K562 (cell line): ENCODE data around the gene LUM. TPM values are rescaled to one million over a fixed set of nuclear protein-coding genes. Genes with fewer than 3 reads are reported as not detected.

Source experiments
- ATAC-seq: fragments of 200-7000 bp; cut with Tn5 transposase; 3 replicates; pipeline ENCODE4 v1.9.1; 2020; ENCODE audit warnings: moderate library complexity
- BruUV-seq: library from RNA; stranded (reverse); fragments of 400-500 nt; replicated peaks from 2 replicates; lab custom pipeline; 2021; lab: Mats Ljungman, UMichigan
- CTCF ChIA-PET: fragments of 300-600 bp; formaldehyde crosslinking; extraction: SDS; loops from one replicate; lab custom pipeline; 2021; ENCODE audit warnings: low intra/inter-chr PET ratio; lab: Yijun Ruan, JAX
- POLR2A ChIA-PET: fragments of 300-600, 350-650 bp; sonication (Branson Sonifier 250); formaldehyde crosslinking; extraction: SDS; loops from one replicate; lab custom pipeline; 2021; ENCODE audit warnings: antibody characterized with exemption, inconsistent platforms; lab: Yijun Ruan, JAX
- DNase-seq, 4 experiments: peaks; one replicate each; pipeline versions ENCODE4 v3.0.0 to v3.0.0-alpha.2; 2011 to 2018; ENCODE audit warnings: low spot score in 3 of 4, mixed read lengths in 3 of 4; ENCODE audit errors: extremely low read depth in 1 of 4
- FAIRE-seq: peaks from 2 replicates; lab custom pipeline; 2011; peaks lifted over from hg19 to GRCh38; lab: Jason Lieb, UNC
- H2AFZ ChIP-seq: 2 replicates; pipeline ENCODE4 v1.6.0; 2011; ENCODE audit warnings: low read depth, low read length, control low read depth, inconsistent platforms
- H3K27ac ChIP-seq: fragments of 200-600 bp; 3 replicates; pipeline ENCODE4 v1.8.0; 2011; ENCODE audit warnings: low read depth, mild to moderate bottlenecking, control low read depth, inconsistent platforms, low read length, moderate library complexity, mixed read lengths; ENCODE audit errors: extremely low read depth
- H3K27me3 ChIP-seq, 2 experiments: fragments of 300-600 bp in 1 of 2; 2 replicates in 1 of 2; 3 replicates in 1 of 2; pipeline versions ENCODE4 v1.6.0 to v1.8.0; 2011; ENCODE audit warnings: inconsistent platforms in 2 of 2, low read length in 2 of 2, mild to moderate bottlenecking in 1 of 2, mixed read lengths in 1 of 2, moderate library complexity in 1 of 2; ENCODE audit not compliant: control insufficient read depth in 2 of 2, insufficient read depth in 2 of 2
- H3K36me3 ChIP-seq: fragments of 300-600 bp; 3 replicates; pipeline ENCODE4 v1.8.0; 2011; ENCODE audit warnings: mild to moderate bottlenecking, low read length, inconsistent platforms; ENCODE audit not compliant: control insufficient read depth, insufficient read depth
- H3K4me1 ChIP-seq, 2 experiments: fragments of 200-600 bp in 1 of 2; replicated peaks in 1 of 2; 2 replicates in 1 of 2; 3 replicates in 1 of 2; pipeline versions ENCODE4 v1.5.1 to v1.8.0; 2011; ENCODE audit warnings: inconsistent platforms in 2 of 2, low read length in 2 of 2, mild to moderate bottlenecking in 1 of 2, mixed read lengths in 1 of 2, moderate library complexity in 1 of 2; ENCODE audit not compliant: control insufficient read depth in 2 of 2, insufficient read depth in 2 of 2
- H3K4me2 ChIP-seq: 2 replicates; pipeline ENCODE4 v1.6.1; 2011; ENCODE audit warnings: low read length, control low read depth, inconsistent platforms, mixed read lengths; ENCODE audit not compliant: insufficient read depth
- H3K4me3 ChIP-seq: fragments of 200-600 bp; sonication (generic), shearing (Covaris generic); 2 replicates; pipeline ENCODE4 v1.5.1; 2016; ENCODE audit warnings: control low read depth, inconsistent platforms
- H3K79me2 ChIP-seq: fragments of 200-600 bp; 3 replicates; pipeline ENCODE4 v1.8.0; 2011; ENCODE audit warnings: low read length, inconsistent platforms; ENCODE audit not compliant: control insufficient read depth, insufficient read depth
- H3K9ac ChIP-seq, 2 experiments: 2 replicates each; pipeline versions ENCODE4 v1.6.0 to v1.6.1; 2011; ENCODE audit warnings: low read depth in 2 of 2, low read length in 2 of 2, control low read depth in 1 of 2, inconsistent platforms in 1 of 2, mild to moderate bottlenecking in 1 of 2, mixed read lengths in 1 of 2; ENCODE audit not compliant: insufficient read depth in 1 of 2
- H3K9me1 ChIP-seq: one replicate; pipeline ENCODE4 v1.6.0; 2011; ENCODE audit warnings: inconsistent platforms, mild to moderate bottlenecking, low read length, moderate library complexity; ENCODE audit not compliant: control insufficient read depth, insufficient read depth
- H3K9me3 ChIP-seq: replicated peaks from 2 replicates; pipeline ENCODE4 v1.5.1; 2011; ENCODE audit warnings: low read depth, low read length, inconsistent platforms; ENCODE audit not compliant: control insufficient read depth, insufficient read depth
- H4K20me1 ChIP-seq: replicated peaks from 2 replicates; pipeline ENCODE4 v1.6.1; 2011; ENCODE audit warnings: low read length, inconsistent platforms, mixed read lengths; ENCODE audit not compliant: control insufficient read depth, insufficient read depth
- BRD9 ChIP-seq: fragments of 450-650 bp; IDR thresholded peaks from 2 replicates; pipeline ENCODE4 v1.6.1; 2018; ENCODE audit warnings: low read depth; ENCODE audit not compliant: partially characterized antibody
- ERF ChIP-seq: fragments of 450-650 bp; formaldehyde crosslinking; IDR thresholded peaks from 2 replicates; pipeline ENCODE4 v1.4.0; 2020; ENCODE audit warnings: mild to moderate bottlenecking, mixed read lengths
- MLX ChIP-seq, 2 experiments: fragments of 450-650 bp in 1 of 2; sonication (generic) in 1 of 2; formaldehyde crosslinking; conservative IDR thresholded peaks; 2 replicates each; pipeline versions ENCODE4 v1.4.0 to v1.8.1; 2020 to 2022; ENCODE audit warnings: mild to moderate bottlenecking in 1 of 2, missing genetic modification reagents in 1 of 2
- U2AF2 ChIP-seq: fragments of 200-400 bp; formaldehyde crosslinking; optimal IDR thresholded peaks from 2 replicates; pipeline ENCODE3; 2017; ENCODE audit warnings: low read depth, mild to moderate bottlenecking, low read length
- ZNF134 ChIP-seq: fragments of 250-450 bp; sonication (Bioruptor Pico); conservative IDR thresholded peaks from 2 replicates; pipeline ENCODE4 v1.4.0; 2020
- ZNF282 ChIP-seq: sonication (generic); formaldehyde crosslinking; IDR thresholded peaks from 2 replicates; pipeline ENCODE4 v1.8.1; 2023; ENCODE audit warnings: missing genetic modification reagents
- ZNF668 ChIP-seq: fragments of 250-450 bp; sonication (Bioruptor Pico); IDR thresholded peaks from 2 replicates; pipeline ENCODE4 v1.8.0; 2022; ENCODE audit warnings: mild to moderate bottlenecking, inconsistent platforms
- ZZZ3 ChIP-seq: fragments of 450-650 bp; IDR thresholded peaks from 2 replicates; pipeline ENCODE4 v1.6.1; 2016; ENCODE audit warnings: antibody characterized with exemption, mild to moderate bottlenecking, moderate library complexity
- WGBS: fragments of 100-300 bp; shearing (Covaris generic); methylation state at CpG from one replicate; pipeline ENCODE4 v1.1.6; 2016; ENCODE audit warnings: low coverage, mixed read lengths; ENCODE audit not compliant: insufficient coverage; ENCODE audit errors: missing lambda C conversion rate; 5-methylcytosine and 5-hydroxymethylcytosine counted together
- in situ Hi-C: fragments of 300-500 bp; cut with MboI; formaldehyde crosslinking; loops from 4 replicates; pipeline ENCODE4 v1.15.0; 2018; ENCODE audit warnings: inconsistent platforms, mixed read lengths
- intact Hi-C: fragments of 100-400 bp; cut with micrococcal nuclease; formaldehyde crosslinking; loops from 2 replicates; pipeline ENCODE4 v1.14.2; 2022
- polyA plus RNA-seq, 8 experiments: library from polyadenylated mRNA; depleted of rRNA in 4 of 8; stranded (reverse) in 5 of 8; unstranded in 3 of 8; fragments of >200 nt; fragmentation: Nextera tagmentation in 2 of 8; fragmentation: Illumina TruSeq in 1 of 8; extraction: Ambion mirVana in 2 of 8; extraction: Trizol in 1 of 8; gene quantifications; 2 replicates each; pipeline versions ENCODE4 v1.2.1 to v1.2.3, GENCODE V29; 2011 to 2014; ENCODE audit warnings: inconsistent platforms in 1 of 8, missing spikeins in 1 of 8
- total RNA-seq, 7 experiments: library from RNA; depleted of rRNA in 6 of 7; stranded (reverse); fragments of >200 nt in 6 of 7; fragmentation: Illumina TruSeq in 2 of 7; extraction: Trizol in 2 of 7; gene quantifications; 2 replicates each; pipeline versions ENCODE4 v1.2.1 to v1.2.3, GENCODE V29; 2011 to 2021; ENCODE audit warnings: low replicate concordance in 1 of 7
- TF ChIP-seq, protein P1 (sequence below): fragments of 200-600 bp; sonication (generic); IDR thresholded peaks from one replicate; pipeline ENCODE4 v1.6.1; 2012; ENCODE audit warnings: mild to moderate bottlenecking, low read depth, low read length, inconsistent platforms

LUM gene
- total and polyA plus RNA-seq, 9 of the 15 experiments (the other 6 are each of a cell fraction or from before 2014, with no cell fraction given), result 0.40 TPM; not detected in 8

DNA sequence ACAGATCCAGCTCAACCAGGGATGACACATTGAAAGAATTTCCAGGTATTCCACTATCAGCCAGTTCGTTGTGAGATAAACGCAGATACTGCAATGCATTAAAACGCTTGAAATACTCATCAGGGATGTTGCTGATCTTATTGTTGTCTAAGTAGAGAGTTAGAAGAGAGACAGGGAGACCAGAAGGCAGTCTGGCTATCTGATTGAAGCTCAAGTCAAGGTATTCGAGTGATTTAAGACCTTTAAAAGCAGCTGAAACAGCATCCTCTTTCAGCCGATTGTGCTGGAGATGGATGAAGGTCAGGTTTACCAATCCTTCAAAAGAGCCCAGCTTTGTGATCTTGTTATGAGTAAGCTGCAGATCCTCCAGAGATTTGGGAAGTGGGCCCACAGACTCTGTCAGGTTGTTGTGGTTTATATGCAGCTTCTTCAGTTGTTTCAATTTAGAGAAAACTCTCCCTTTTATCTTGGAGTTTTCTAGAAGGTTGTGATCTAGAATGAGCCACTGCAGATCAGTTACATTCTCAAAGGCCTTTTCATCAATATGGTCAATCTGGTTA, 3.0 kb downstream of the LUM start:
- DNase-seq (no peak), FAIRE-seq (no peak), ATAC-seq (no peak)
- H3K27me3 ChIP-seq, result no peaks in the 10 kb centered on the region
- no TSS peak for BruUV-seq
- intact Hi-C loops, result loop anchor here (5.0 to 10.0 kb wide), 2 partner anchors 131 to 217 kb away; no protein-coding TSS in a partner anchor
- H3K27ac ChIP-seq, result no peak overlapping the region
- in situ Hi-C loops, result no loop called here
- no peaks in the 10 kb centered on the region for H3K4me1 ChIP-seq
- H3K79me2 ChIP-seq, result no peaks in the 10 kb centered on the region
- POLR2A ChIA-PET, result no interaction called here
- H4K20me1 ChIP-seq, result no peaks in the 10 kb centered on the region
- no peak overlapping the region for H3K4me2 ChIP-seq
- 0% methylated on average over 5 of the region's 5 CpGs for WGBS
- H3K9me3 ChIP-seq, result no peaks in the 10 kb centered on the region
- H3K9ac ChIP-seq, result no peak overlapping the region
- no peaks in the 10 kb centered on the region for H3K9me1 ChIP-seq
- no peak overlapping the region for H2AFZ ChIP-seq
- CTCF ChIA-PET, result no interaction called here
- H3K4me3 ChIP-seq, result no peak overlapping the region
- no peaks in the 10 kb centered on the region for H3K36me3 ChIP-seq
- no peak for TF ChIP-seq ZNF668
- no peak for TF ChIP-seq U2AF2
- no peak for TF ChIP-seq ZNF282 (CRISPR knock-in tag)
- TF ChIP-seq MLX (CRISPR knock-in tag; conservative IDR thresholded peaks at IDR 0.05), result no peak
- no peak for TF ChIP-seq BRD9
- no peak for TF ChIP-seq ZZZ3
- TF ChIP-seq, protein P1, sequence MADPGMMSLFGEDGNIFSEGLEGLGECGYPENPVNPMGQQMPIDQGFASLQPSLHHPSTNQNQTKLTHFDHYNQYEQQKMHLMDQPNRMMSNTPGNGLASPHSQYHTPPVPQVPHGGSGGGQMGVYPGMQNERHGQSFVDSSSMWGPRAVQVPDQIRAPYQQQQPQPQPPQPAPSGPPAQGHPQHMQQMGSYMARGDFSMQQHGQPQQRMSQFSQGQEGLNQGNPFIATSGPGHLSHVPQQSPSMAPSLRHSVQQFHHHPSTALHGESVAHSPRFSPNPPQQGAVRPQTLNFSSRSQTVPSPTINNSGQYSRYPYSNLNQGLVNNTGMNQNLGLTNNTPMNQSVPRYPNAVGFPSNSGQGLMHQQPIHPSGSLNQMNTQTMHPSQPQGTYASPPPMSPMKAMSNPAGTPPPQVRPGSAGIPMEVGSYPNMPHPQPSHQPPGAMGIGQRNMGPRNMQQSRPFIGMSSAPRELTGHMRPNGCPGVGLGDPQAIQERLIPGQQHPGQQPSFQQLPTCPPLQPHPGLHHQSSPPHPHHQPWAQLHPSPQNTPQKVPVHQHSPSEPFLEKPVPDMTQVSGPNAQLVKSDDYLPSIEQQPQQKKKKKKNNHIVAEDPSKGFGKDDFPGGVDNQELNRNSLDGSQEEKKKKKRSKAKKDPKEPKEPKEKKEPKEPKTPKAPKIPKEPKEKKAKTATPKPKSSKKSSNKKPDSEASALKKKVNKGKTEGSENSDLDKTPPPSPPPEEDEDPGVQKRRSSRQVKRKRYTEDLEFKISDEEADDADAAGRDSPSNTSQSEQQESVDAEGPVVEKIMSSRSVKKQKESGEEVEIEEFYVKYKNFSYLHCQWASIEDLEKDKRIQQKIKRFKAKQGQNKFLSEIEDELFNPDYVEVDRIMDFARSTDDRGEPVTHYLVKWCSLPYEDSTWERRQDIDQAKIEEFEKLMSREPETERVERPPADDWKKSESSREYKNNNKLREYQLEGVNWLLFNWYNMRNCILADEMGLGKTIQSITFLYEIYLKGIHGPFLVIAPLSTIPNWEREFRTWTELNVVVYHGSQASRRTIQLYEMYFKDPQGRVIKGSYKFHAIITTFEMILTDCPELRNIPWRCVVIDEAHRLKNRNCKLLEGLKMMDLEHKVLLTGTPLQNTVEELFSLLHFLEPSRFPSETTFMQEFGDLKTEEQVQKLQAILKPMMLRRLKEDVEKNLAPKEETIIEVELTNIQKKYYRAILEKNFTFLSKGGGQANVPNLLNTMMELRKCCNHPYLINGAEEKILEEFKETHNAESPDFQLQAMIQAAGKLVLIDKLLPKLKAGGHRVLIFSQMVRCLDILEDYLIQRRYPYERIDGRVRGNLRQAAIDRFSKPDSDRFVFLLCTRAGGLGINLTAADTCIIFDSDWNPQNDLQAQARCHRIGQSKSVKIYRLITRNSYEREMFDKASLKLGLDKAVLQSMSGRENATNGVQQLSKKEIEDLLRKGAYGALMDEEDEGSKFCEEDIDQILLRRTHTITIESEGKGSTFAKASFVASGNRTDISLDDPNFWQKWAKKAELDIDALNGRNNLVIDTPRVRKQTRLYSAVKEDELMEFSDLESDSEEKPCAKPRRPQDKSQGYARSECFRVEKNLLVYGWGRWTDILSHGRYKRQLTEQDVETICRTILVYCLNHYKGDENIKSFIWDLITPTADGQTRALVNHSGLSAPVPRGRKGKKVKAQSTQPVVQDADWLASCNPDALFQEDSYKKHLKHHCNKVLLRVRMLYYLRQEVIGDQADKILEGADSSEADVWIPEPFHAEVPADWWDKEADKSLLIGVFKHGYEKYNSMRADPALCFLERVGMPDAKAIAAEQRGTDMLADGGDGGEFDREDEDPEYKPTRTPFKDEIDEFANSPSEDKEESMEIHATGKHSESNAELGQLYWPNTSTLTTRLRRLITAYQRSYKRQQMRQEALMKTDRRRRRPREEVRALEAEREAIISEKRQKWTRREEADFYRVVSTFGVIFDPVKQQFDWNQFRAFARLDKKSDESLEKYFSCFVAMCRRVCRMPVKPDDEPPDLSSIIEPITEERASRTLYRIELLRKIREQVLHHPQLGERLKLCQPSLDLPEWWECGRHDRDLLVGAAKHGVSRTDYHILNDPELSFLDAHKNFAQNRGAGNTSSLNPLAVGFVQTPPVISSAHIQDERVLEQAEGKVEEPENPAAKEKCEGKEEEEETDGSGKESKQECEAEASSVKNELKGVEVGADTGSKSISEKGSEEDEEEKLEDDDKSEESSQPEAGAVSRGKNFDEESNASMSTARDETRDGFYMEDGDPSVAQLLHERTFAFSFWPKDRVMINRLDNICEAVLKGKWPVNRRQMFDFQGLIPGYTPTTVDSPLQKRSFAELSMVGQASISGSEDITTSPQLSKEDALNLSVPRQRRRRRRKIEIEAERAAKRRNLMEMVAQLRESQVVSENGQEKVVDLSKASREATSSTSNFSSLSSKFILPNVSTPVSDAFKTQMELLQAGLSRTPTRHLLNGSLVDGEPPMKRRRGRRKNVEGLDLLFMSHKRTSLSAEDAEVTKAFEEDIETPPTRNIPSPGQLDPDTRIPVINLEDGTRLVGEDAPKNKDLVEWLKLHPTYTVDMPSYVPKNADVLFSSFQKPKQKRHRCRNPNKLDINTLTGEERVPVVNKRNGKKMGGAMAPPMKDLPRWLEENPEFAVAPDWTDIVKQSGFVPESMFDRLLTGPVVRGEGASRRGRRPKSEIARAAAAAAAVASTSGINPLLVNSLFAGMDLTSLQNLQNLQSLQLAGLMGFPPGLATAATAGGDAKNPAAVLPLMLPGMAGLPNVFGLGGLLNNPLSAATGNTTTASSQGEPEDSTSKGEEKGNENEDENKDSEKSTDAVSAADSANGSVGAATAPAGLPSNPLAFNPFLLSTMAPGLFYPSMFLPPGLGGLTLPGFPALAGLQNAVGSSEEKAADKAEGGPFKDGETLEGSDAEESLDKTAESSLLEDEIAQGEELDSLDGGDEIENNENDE, result no peak
- no peak for TF ChIP-seq ERF (CRISPR knock-in tag)
- TF ChIP-seq ZNF134 (CRISPR knock-in tag), result no peak
